ENCODE results near the gene DCUN1D3.
"Not testable (repeated sequence)": the region's sequence is repeated elsewhere in the genome, so short reads cannot be mapped to it uniquely, and the experiment has no call there.

The DCUN1D3 gene, protein sequence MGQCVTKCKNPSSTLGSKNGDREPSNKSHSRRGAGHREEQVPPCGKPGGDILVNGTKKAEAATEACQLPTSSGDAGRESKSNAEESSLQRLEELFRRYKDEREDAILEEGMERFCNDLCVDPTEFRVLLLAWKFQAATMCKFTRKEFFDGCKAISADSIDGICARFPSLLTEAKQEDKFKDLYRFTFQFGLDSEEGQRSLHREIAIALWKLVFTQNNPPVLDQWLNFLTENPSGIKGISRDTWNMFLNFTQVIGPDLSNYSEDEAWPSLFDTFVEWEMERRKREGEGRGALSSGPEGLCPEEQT

DNA sequence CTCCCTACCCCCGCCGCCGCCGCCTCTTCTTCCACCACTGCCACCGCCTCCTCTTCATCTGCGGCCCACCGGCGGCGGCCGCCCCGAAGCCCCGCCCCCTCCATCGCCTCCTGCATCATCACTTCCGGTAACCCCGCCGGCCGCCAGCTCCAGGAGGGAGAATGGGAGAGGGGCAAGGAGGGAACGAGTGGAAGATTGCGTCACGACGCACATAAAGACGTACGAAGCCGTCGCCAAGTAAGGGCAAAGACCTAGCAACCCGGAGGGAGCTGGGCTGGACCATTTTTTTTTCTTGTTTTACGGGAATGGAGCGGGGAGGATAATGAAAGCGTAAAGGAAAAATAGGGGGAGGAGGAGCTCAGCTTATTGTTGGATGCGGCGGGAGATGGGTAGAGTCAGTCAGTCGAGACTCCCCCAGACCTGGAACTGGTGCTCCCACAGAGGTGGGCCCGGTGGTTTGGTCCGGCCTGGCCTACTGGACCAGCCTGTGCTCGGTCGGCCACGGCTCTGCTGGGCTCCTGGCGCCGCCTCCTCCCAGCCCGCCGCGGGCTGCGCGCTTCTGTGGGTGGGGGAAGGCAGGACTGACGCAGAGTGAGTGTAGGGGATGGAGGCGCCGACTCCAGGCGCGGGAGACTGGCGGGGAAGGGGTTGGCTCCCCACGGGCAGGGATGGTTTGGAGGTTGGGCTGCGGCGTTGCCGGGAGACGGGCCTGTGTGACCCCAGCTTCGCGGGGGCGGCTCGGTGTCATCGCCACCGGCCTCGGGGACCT lies at the start of gene DCUN1D3, which contains the start of gene LYRM1:
DCUN1D3 (minus strand) TSS at position 60 of the 769 bp plus-strand sequence. CDS start 37,820 bp downstream, outside the sequence.
LYRM1 (plus strand) TSS at position 473 of the 769 bp plus-strand sequence. CDS start 14,785 bp downstream, outside the sequence.
- Histone ChIP-seq H3K9ac (ENCODE audit: low read length) (peak within 1 kb of the TSS; percentile 93), H3K9me3 (ENCODE audit: control insufficient read depth, low read length) (no peaks in the 10 kb centered on the region), H3K4me1 (ENCODE audit: control insufficient read depth, insufficient read depth, low read length) (peaks cover 53% of the 10 kb centered on the region), H3K4me3 (ENCODE audit: low read length) (peak within 1 kb of the TSS; percentile 60), H3K36me3 (ENCODE audit: control insufficient read depth, insufficient read depth, low read length) (no peaks in the 10 kb centered on the region), H3K27me3 (ENCODE audit: control insufficient read depth, insufficient read depth, low read length) (no peaks in the 10 kb centered on the region)

DNA sequence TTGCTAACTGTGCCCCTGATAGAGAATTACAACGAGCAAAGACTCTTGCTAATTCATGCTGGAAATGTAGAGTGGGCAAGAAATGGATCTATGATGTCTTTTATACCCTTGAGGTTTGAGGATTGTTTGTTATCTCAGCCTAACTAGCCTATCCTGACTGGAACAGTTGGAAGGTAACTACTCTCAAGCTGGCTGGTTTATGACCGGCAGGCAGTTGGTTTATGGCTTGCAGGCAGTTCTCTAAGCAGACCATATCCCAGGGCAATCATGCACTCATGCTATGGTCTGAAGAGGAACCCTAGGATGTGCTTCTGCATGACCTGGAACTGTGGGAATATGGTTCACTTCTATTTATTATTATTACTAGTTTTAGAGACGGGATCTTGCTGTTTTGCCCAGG lies 49.5 kb upstream of the DCUN1D3 start:
- Histone ChIP-seq H3K4me1 (ENCODE audit: control insufficient read depth, insufficient read depth, low read length) (no peaks in the 10 kb centered on the region), H3K27me3 (ENCODE audit: control insufficient read depth, insufficient read depth, low read length) (no peaks in the 10 kb centered on the region), H3K9me3 (ENCODE audit: control insufficient read depth, low read length) (no peaks in the 10 kb centered on the region), H3K9ac (ENCODE audit: low read length) (no peak overlapping the region), H3K36me3 (ENCODE audit: control insufficient read depth, insufficient read depth, low read length) (no peaks in the 10 kb centered on the region), H3K4me3 (ENCODE audit: low read length) (no peak overlapping the region)

DNA sequence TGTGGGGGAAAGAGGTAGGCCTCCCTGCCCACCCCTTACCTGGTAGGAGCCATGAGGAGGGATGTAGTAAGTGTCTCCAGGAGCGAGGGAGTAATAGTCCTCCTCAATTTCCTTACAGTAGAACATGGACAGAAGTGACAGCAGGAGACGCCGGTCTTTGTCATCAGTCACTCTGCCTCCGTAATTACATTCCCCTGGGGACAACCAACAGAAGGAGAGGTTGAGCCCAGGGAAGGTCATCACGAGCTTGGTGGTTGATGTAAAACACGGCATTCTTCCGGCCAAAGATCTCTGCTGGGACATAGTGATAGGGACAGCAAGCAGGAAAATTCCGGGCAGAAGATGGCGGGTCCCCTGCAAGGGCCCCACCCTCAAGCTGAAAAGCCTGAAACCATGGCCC lies 48.3 kb upstream of the DCUN1D3 start:
- Histone ChIP-seq H3K4me1 (ENCODE audit: control insufficient read depth, insufficient read depth, low read length) (no peaks in the 10 kb centered on the region), H3K9ac (ENCODE audit: low read length) (no peak overlapping the region), H3K4me3 (ENCODE audit: low read length) (no peak overlapping the region)

DNA sequence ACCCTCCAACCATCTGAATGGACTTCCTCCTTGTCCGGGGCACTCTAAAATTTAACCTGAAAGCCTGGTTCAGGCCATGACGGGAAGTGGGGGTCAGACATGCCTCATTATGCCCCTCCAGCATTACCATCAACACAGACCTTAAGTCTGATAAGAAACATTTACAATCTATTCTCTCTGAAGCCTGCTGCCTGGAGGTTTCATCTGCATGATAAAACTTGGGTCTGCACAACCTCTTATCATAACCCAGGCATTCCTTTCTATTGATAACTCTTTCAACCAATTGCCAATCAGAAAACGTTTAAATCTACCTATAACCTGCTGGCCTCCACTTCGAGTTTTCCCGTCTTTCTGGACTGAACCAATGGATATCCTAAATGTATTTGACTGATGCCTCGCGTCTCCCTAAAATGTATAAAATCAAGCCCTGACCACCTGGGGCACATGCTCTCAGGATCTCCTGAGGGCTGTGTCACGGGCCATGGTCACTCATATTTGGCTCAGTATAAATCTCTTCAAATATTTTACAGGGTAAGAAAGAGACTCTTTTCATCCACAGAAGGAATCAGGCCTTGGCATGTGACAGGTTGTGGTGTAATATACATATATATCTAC lies 46.0 kb upstream of the DCUN1D3 start:
- no peak overlapping the region for H3K4me3 ChIP-seq (ENCODE audit: low read length)

More for the DNA sequence above, 48.3 kb upstream of the DCUN1D3 start:
- H3K36me3 ChIP-seq (ENCODE audit: control insufficient read depth, insufficient read depth, low read length): no peaks in the 10 kb centered on the region
- H3K27me3 ChIP-seq (ENCODE audit: control insufficient read depth, insufficient read depth, low read length): no peaks in the 10 kb centered on the region
- no peaks in the 10 kb centered on the region for H3K9me3 ChIP-seq (ENCODE audit: control insufficient read depth, low read length)

DNA sequence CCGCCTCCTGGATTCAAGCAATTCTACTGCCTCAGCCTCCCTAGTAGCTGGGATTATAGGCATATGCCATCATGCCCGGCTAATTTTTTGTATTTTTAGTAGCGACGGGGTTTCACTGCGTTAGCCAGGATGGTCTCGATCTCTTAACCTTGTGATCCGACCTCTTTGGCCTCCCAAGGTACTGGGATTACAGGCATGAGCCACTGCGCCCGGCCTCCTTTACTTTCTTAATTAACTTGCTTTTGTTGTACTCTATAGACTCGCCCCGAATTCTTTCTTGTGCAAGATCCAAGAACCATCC lies 45.4 kb upstream of the DCUN1D3 start:
- H3K4me1 ChIP-seq (ENCODE audit: control insufficient read depth, insufficient read depth, low read length); H3K9ac ChIP-seq (ENCODE audit: low read length); H3K9me3 ChIP-seq (ENCODE audit: control insufficient read depth, low read length); H3K4me3 ChIP-seq (ENCODE audit: low read length); H3K27me3 ChIP-seq (ENCODE audit: control insufficient read depth, insufficient read depth, low read length); H3K36me3 ChIP-seq (ENCODE audit: control insufficient read depth, insufficient read depth, low read length): not testable (repeated sequence)

More for the DNA sequence above, 46.0 kb upstream of the DCUN1D3 start:
- Histone ChIP-seq H3K9ac (ENCODE audit: low read length) (no peak overlapping the region), H3K36me3 (ENCODE audit: control insufficient read depth, insufficient read depth, low read length) (no peaks in the 10 kb centered on the region), H3K4me1 (ENCODE audit: control insufficient read depth, insufficient read depth, low read length) (no peaks in the 10 kb centered on the region), H3K9me3 (ENCODE audit: control insufficient read depth, low read length) (no peaks in the 10 kb centered on the region), H3K27me3 (ENCODE audit: control insufficient read depth, insufficient read depth, low read length) (no peaks in the 10 kb centered on the region)

DNA sequence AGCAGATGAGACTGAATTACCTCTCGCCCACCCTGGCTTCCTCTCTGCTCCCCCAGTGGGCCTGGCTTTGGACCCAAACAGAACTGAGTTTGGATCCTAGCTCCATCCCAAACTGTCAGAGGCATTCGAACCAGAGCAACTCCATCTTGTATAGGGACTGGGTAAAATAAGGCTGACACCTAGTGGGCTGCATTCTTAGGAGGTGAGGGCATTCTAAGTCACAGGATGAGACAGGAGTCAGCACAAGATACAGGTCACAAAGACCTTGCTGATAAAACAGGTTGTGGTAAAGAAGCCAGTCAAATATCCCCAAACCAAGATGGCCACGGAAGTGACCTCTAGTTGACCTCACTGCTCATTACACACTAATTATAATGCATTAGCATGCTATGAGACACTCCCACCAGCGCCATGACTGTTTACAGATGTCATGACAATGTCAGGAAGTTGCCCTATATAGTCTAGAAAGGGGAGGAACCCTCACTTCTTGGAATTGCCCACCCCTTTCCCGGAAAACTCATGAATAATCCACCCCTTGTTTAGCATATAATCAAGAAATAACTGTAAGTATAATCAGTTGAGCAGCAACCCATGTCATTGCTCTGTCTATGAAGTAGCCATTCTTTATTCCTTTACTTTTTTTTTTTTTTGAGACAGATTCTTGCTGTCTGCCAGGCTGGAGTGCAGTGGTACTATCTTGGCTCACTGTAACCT lies 44.9 kb upstream of the DCUN1D3 start:
- no peaks in the 10 kb centered on the region for H3K4me1 ChIP-seq (ENCODE audit: control insufficient read depth, insufficient read depth, low read length)
- no peaks in the 10 kb centered on the region for H3K9me3 ChIP-seq (ENCODE audit: control insufficient read depth, low read length)
- H3K4me3 ChIP-seq (ENCODE audit: low read length): no peak overlapping the region
- no peaks in the 10 kb centered on the region for H3K36me3 ChIP-seq (ENCODE audit: control insufficient read depth, insufficient read depth, low read length)
- H3K27me3 ChIP-seq (ENCODE audit: control insufficient read depth, insufficient read depth, low read length): no peaks in the 10 kb centered on the region
- no peak overlapping the region for H3K9ac ChIP-seq (ENCODE audit: low read length)

DNA sequence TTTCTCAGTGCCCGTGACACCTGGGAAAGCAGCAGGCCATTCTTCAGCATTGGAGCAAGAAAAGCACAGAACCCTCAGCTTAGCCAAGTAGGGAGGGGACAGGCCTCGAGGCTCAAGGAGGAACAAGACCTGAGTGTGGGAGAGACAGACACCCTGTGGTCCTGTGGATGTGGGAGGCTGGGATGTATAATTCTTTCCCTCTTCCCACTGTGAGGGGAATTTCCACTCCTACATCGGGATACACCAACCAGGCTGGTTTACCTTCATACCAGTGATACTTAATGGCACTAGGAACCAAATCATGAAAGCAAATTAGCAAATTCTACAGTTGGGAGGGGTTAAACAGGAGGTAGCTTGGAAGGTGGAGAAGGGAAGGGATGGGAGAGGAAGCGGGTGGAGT lies 42.1 kb upstream of the DCUN1D3 start:
- H3K36me3 ChIP-seq (ENCODE audit: control insufficient read depth, insufficient read depth, low read length): no peaks in the 10 kb centered on the region
- peaks cover 4% of the 10 kb centered on the region for H3K4me1 ChIP-seq (ENCODE audit: control insufficient read depth, insufficient read depth, low read length)
- H3K9ac ChIP-seq (ENCODE audit: low read length): no peak overlapping the region
- H3K27me3 ChIP-seq (ENCODE audit: control insufficient read depth, insufficient read depth, low read length): no peaks in the 10 kb centered on the region
- no peak overlapping the region for H3K4me3 ChIP-seq (ENCODE audit: low read length)
- H3K9me3 ChIP-seq (ENCODE audit: control insufficient read depth, low read length): no peaks in the 10 kb centered on the region

DNA sequence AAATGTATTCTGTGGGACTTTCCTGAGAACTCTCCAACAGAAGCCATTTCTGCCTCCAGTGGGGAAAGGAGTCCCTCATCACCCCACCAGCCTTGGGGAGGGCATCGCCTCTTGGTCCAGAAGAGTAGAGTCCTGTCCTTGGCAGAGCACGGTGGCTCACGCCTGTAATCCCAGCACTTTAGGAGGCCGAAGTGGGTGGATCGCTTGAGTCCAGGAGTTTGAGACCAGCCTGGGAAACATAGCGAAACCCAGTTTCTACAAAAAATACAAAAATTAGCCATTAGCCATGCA lies 41.4 kb upstream of the DCUN1D3 start:
- no peak overlapping the region for H3K9ac ChIP-seq (ENCODE audit: low read length)
- no peaks in the 10 kb centered on the region for H3K9me3 ChIP-seq (ENCODE audit: control insufficient read depth, low read length)
- H3K4me3 ChIP-seq (ENCODE audit: low read length): no peak overlapping the region
- H3K36me3 ChIP-seq (ENCODE audit: control insufficient read depth, insufficient read depth, low read length): no peaks in the 10 kb centered on the region
- peaks cover 4% of the 10 kb centered on the region for H3K4me1 ChIP-seq (ENCODE audit: control insufficient read depth, insufficient read depth, low read length)
- H3K27me3 ChIP-seq (ENCODE audit: control insufficient read depth, insufficient read depth, low read length): no peaks in the 10 kb centered on the region

DNA sequence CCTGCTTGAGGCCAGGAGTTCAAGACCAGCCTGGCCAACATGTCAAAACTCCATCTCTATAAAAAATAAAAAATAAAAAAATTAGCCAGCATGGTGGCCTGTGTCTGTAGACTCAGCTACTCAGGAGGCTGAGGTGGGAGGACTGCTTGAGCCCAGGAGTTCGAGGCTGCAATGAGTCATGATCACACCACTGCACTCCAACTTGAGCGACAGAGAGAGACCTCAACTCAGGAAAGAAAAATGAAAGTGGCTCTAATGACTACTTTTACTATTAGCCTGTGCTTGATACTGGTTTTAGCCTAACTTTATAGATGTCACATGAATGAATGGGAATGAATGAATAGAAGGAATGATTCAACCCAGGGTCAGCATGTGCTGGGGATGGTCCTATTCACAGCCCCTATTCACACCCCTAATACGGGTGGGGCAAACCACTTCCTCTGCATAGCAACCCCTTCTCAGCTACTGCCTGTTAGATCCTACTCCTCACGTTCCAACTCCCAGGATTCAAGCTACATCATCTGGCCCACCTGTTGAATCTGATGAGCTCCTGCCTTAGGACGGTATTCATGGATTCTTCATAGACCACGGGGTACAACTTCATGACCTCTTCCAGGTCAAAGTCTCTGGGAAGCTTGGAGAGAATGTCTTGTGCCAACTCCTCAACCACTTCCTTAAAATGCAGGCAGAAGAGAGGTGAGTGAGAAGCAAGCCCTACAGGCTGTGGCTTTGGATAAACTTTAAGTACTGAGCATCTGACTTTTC lies 40.9 kb upstream of the DCUN1D3 start:
- H3K4me3 ChIP-seq (ENCODE audit: low read length): no peak overlapping the region
- no peaks in the 10 kb centered on the region for H3K27me3 ChIP-seq (ENCODE audit: control insufficient read depth, insufficient read depth, low read length)
- no peaks in the 10 kb centered on the region for H3K9me3 ChIP-seq (ENCODE audit: control insufficient read depth, low read length)
- no peak overlapping the region for H3K9ac ChIP-seq (ENCODE audit: low read length)
- no peaks in the 10 kb centered on the region for H3K36me3 ChIP-seq (ENCODE audit: control insufficient read depth, insufficient read depth, low read length)
- peaks cover 4% of the 10 kb centered on the region for H3K4me1 ChIP-seq (ENCODE audit: control insufficient read depth, insufficient read depth, low read length)

DNA sequence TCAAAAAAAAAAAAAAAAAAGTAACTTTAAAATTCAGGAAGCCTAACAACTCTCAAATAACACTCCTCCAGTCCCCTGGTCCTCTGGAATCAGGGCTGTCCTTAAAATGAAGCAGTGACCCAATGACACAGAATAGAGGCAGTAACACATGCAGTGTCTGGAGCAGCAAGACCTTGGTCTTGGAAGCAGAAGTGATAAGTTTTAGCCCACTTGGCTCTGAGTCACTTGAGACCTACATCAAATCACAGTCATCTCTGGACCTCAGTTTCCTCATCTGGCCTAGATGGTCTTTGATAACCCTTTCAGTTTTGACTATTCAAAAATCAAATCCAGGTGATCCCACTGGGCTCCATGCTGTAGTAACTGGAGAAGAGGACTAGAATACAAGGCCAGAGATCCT lies 39.5 kb upstream of the DCUN1D3 start:
- H3K4me1 ChIP-seq (ENCODE audit: control insufficient read depth, insufficient read depth, low read length): peaks cover 4% of the 10 kb centered on the region
- no peaks in the 10 kb centered on the region for H3K9me3 ChIP-seq (ENCODE audit: control insufficient read depth, low read length)
- no peak overlapping the region for H3K9ac ChIP-seq (ENCODE audit: low read length)
- no peak overlapping the region for H3K4me3 ChIP-seq (ENCODE audit: low read length)
- H3K36me3 ChIP-seq (ENCODE audit: control insufficient read depth, insufficient read depth, low read length): no peaks in the 10 kb centered on the region
- no peaks in the 10 kb centered on the region for H3K27me3 ChIP-seq (ENCODE audit: control insufficient read depth, insufficient read depth, low read length)

DNA sequence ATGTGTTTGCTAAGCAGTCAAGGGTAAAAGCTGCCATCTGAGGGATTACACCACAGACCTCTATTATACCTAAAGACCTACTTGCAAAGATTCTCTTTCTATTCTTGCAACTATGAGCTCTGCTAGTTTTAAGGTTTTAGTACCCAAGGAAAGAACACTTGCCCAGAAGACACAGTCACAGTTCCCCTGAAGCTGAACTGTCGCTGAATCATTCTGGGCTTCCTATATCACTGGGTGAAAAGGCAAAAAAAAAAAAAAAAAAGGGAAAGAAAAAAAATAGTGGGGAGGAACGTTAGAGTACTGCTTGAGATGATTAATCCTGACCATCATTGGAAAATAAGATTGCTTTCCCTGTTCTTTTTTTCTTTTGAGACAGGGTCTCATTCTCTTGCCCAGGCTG lies 38.3 kb upstream of the DCUN1D3 start:
- no peaks in the 10 kb centered on the region for H3K27me3 ChIP-seq (ENCODE audit: control insufficient read depth, insufficient read depth, low read length)
- no peak overlapping the region for H3K4me3 ChIP-seq (ENCODE audit: low read length)
- H3K9ac ChIP-seq (ENCODE audit: low read length): no peak overlapping the region
- peaks cover 4% of the 10 kb centered on the region for H3K4me1 ChIP-seq (ENCODE audit: control insufficient read depth, insufficient read depth, low read length)
- H3K9me3 ChIP-seq (ENCODE audit: control insufficient read depth, low read length): no peaks in the 10 kb centered on the region
- H3K36me3 ChIP-seq (ENCODE audit: control insufficient read depth, insufficient read depth, low read length): no peaks in the 10 kb centered on the region
